HuH-7 (cell line): ENCODE measurements around the gene FOXA1.

Source experiments
- DNase-seq: peaks from one replicate; pipeline ENCODE4 v3.0.0; 2011; ENCODE audit warnings: low spot score

The FOXA1 gene

GRCh38 chr14:37594971-37595808, at the start of gene FOXA1, which contains the start of gene TTC6:
Gene FOXA1, minus strand, starts transcription at chr14:37595249. Its CDS starts 277 bp downstream, at chr14:37594972.
Gene TTC6, plus strand, starts transcription at chr14:37595629. Its CDS starts 26,436 bp downstream, at chr14:37622065.
- DNase-seq = peak; percentile 63

DNA sequence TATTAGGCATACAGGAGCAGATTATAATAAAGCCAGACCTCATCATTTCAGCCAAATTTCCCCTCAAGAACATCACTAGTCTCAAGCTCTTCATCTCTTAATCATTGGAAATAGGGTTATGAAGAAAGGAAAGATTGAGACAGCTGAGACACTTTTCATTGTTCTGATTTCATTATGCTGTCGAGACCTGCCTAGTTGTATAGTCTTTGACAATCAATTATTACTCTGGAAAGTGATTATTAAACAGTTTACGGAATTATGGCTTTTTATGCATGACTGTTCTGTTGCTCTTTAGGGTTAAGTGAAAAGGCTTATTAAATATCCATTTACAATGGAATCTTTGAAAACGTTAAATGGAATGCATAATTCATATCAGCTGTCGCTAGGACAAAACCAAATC, 48.7 kb upstream of the FOXA1 start:
- no peak for DNase-seq

DNA sequence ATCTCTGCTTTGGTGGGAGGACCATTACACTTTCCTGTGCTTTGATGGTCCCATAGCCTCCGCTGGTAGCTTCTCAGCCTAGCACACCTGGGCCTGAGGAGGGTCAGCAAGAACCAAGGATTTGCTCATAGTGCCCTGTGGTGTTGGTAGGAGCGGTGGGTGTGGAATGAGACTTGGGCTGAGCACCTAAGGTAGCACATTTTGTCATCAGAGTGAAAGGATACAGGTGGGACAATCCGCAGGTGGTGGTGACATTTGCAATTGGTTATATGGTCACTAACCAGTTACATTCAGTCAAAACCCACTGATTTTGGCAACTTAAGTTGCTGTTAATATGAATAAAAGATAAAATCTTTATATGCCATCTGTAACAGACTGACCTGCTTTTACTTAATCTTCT, 47.1 kb upstream of the FOXA1 start:
- DNase-seq = no peak

GRCh38 chr14:37641117-37641516, 46.1 kb upstream of the FOXA1 start:
- no peak for DNase-seq

DNA sequence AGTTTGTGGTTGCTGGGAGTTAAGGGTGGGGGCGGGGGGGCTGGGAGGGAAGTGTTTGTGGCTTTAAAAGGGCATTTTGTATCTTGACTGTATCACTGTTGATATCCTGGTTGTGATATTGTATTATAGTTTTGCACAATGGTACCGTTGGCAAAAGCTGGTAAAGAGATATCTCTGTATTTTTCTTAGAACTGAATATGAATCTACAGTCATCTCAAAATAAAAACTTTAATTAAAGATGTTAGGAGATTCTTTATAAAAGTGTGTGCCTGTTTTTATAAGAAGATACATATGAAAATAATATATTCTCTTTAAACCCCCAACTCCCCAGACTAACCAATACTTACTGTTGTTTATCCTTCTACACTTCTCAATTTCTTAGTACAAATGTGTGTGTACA, 43.5 kb upstream of the FOXA1 start:
- DNase-seq = no peak

GRCh38 chr14:37637341-37637740, 42.3 kb upstream of the FOXA1 start:
- no peak for DNase-seq

DNA sequence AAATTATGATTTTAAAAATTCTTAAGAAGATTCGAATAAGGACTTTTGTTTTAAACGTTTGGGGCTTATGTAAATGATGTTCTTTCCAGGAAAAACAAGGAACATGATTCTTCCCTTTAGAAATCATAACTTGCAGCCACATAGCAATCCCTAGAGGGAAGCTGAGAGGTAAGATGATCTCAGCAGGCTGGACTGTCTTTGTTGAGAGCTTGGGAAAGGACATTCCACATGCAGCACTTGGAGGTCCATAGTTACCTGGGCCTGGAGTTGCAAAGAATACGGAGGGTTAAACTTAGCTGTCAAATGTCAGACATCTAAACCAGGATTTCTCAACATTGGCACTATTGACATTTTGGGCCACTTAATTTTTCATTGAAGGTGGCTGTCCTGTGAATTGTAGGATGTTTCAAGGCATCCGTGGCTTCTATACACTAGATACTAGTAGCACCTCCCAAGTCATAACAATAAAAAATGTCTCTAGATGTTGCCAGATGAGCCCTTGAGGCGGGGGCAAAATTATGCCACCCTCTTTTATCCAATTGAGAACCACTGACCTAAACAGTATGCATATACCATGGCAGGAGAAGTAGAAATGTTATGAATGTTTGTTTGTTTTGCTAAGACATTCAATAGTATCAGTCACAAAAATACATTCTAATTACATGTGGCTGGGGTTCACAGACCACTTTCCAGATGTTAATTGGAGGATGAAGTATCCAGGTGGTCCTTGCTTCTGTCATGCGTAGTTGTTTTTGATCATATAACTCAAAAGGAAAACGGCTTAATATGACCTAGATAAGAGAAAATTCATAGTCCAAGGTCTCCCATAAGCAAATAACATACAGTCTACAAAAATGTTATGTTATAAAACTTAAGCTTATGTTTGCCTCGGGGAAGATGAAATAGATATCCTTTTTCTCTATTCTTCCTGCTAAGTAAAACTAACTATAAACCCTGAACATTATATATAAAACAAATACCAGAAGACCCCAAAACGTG, 30.8 kb upstream of the FOXA1 start:
- no peak for DNase-seq

DNA sequence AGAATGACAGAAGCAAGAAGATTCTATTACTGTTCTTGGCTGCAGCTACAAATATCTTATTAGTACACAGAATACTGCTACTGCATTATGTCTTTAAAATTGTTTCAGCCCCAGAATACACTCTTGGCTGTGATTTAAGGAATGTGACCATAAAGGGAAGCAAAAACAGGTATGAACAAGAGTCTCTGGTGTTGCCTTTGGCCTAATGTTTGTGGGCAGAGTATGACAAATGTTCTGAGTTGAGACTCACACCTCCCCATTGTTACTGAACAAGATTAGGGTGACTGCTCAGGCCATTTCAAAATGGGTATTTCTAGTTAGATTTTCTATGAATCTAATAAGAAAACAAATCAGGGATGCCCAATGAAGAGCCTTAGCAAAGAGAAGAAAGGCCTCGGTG, 28.9 kb upstream of the FOXA1 start:
- no peak for DNase-seq

DNA sequence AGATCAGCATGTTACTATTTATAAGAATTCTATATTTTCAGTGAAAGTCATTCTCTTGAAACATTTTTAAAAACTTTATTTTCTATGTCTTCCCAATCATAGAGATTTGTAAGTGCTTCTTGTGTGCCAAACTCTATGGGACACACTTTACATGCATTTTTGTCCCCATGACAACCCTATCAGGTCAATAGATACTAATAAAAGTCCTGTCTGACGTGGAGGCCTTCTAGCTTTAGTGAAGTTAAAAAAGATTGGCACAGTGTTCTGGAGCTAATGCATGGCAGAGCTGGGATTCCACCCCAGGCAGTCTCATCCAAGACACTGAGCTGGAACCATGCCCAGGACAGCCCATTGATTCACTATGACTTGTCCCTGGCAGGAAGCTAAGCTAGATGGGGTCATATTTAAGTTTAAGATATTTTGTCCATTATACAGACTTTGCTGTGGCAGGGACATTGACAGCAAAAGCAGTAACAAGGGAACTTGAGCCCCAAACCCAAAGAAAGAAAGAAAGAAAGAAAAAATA, 28.4 kb upstream of the FOXA1 start:
- DNase-seq = no peak

- no peak for DNase-seq
These were observed 27.3 kb upstream of the FOXA1 start for GRCh38 chr14:37622231-37622923.

GRCh38 chr14:37620856-37621255, 25.8 kb upstream of the FOXA1 start:
- DNase-seq = no peak

- no peak for DNase-seq
These were observed 23.5 kb upstream of the FOXA1 start for GRCh38 chr14:37618498-37619028.

DNA sequence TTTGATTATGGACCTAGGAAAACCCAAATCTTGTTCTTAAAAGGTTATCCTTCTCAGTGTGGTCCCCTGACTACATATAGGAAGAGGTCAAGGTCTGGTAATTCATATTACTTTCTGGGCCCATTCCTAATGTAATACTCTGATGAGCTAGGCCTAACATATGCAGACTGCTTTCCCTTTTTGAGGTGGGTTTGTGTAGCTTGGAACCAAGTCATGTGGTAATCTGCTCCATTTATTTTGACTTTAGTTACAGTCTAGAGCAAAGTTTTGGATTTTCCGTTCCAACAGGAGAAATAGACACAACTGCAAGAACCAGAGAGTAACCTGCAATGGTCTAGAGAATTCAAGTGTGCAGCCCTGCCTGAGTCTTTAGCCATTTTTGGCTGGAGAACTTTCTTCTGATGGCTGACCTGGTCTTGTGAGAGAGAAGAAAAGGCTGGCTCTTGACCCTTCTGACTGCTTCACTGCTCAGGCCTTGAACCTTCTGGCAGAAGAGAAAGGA, 22.9 kb upstream of the FOXA1 start:
- DNase-seq = no peak

GRCh38 chr14:37616853-37617252, 21.8 kb upstream of the FOXA1 start:
- no peak for DNase-seq

DNA sequence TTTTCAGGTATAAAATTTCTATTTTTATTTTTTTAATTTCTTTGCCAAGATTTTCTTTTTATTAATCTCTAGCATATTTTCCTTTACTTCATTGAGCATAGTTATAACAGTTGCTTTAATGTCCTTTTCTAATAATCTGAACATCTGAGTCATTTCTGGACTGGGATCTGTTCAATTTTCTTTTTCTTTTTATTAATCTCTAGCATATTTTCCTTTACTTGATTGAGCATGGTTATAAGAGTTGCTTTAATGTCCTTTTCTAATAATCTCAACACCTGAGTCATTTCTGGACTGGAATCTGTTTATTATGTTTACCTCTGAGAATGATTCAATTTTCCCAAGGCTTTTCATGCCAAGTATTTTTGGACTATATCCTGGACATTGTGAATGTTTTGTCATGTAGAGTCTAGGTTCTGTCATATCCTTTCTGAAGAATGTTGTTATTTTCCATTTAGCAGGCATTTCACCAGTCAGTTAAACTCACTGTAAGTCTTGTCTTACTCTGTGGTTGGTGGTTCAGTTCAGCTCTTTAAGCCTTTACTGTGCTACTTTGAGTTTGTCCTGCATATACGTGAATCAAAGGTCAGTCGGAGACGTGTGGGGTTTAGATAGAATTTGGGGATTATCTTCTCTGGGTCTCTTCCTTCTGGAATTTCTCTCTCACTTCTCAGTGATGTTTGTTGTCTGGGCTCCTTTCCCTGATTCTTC, 20.7 kb upstream of the FOXA1 start:
- DNase-seq = no peak

GRCh38 chr14:37610945-37611523, 16.0 kb upstream of the FOXA1 start:
- DNase-seq = no peak

- DNase-seq = no peak
These were observed 13.6 kb upstream of the FOXA1 start for GRCh38 chr14:37608649-37609048.

DNA sequence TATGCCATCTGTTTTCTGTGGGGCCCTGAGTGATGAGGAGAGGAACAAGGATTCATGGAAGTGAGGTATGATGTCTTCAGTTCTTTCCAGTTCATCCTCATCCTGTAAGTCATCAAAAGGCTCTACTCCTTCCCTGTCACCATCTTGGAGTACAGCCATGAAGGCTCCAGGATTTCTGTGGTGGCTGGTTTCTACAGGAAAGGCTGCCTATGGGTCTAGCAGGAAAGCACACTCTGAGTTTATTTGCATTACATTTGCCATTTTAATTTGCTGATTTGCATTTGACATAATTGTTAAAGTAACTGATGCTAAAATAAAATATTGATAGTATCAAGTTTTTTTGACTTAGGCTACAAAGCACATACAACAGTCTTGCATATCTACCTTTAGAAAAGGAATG, 11.6 kb upstream of the FOXA1 start:
- DNase-seq = no peak

GRCh38 chr14:37603688-37604251, 8.7 kb upstream of the FOXA1 start:
- DNase-seq = no peak
